Measurements from ENCODE around the gene PSTK.

PSTK gene

DNA sequence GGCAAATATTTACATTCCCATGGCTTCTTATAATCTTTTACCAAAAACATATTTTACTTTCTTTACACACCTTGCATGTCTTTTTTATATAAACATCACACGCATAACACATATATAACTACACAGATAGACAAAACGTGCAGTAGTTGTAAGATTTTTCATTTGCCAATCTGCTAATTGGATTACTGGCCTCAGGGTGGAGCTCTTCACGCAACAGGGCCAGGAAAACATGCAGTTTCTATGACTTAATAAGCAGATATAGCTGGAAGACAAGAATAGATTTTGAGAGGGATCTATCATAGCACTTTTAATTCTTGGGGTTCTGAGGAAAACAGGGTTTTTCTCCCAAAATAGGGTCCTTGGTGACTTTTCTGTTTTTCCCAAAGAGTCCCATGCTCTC lies 41.3 kb downstream of the PSTK start:
- no peak for DNase-seq

DNA sequence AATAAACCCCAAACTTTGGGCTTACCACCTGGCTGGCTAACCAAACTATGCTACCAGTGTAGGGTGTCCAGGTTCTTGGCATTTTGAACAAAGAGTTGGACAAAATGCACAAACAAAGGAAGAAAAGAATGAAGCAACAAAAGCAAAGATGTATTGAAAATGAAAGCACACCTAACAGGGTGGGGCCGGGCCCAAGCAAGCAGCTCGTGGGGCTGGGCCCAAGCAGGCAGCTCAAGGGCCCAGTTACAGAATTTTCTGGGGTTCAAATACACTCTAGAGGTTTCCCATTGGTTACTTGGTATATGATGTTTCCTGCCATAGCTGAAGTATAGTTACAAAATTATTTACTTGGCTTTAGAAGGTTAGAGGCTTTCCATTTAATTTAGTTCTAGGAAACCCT lies 44.3 kb downstream of the PSTK start:
- DNase-seq: no peak

DNA sequence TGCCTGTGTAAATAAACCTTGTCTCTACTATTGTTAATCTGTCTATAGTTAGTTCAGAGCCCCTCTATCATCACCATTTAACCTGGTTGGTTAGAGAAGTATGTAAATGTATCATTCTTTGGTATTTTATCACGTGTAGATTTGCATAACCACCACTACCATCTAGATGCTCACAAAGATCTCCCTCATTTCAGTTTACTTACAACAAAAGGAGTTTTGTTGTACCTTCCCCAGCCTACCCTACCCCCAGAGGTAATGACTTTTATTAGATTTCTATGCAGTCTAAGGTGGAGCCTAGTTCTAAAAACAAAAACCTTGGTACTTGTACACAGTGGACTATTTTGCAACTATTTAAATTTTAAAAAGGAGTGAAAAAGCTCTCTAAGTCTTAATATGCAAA lies 46.1 kb downstream of the PSTK start:
- no peak for DNase-seq

DNA sequence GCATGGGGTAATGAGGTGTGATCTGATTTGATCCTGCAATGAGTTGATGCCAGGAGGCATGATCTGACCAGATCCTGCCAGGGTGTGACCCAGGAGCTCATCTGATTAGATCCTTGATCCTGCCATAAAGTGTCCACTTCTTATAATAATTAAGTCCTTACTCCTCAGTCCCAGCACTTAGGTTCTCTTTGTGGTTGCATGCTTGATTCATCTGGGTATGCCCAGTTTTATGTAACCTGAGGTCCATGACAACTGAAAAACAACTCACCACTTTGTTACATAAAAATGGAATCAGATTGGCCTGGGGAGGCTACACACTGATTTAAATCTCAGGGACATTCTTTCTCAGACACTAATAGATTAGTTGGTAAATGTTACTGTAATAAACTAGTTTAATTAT lies 47.7 kb downstream of the PSTK start:
- DNase-seq: no peak

DNA sequence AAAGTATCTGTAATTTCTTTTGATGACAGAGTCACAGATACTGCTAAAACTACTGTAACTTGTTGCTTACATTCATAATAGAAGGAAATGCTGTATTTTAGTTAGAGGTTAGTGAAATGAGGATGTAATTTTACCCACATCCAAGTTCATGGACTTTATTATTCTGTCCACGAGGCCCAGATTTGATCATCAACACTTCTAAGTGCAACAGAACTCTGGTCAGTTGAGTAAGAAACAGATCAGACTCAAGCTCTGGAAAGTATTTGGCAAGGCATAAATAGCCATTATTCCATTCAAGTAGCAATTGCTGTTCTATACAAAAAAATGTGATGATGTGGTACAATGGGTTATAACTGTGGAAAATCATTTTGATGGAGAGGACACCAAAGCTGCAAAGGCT lies 50.9 kb downstream of the PSTK start:
- no peak for DNase-seq

DNA sequence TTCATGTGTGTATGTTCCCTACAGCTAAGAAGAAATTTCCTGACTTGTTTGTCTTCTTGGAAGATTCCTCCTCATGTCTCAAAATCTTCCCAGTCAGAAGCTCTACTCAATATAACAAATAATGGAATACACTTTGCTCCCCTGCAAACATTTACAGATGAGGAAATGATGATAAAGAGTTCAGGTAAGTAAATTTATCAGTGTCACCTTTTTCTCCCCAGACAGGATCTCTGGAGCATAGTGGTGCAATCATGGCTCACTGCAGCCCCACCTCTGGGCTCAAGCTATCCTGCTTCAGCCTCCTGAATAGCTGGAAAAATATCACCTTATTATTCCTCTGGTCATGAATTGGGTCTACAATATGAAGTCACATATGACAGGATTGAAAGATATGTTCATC lies 54.1 kb downstream of the PSTK start:
- DNase-seq: no peak

DNA sequence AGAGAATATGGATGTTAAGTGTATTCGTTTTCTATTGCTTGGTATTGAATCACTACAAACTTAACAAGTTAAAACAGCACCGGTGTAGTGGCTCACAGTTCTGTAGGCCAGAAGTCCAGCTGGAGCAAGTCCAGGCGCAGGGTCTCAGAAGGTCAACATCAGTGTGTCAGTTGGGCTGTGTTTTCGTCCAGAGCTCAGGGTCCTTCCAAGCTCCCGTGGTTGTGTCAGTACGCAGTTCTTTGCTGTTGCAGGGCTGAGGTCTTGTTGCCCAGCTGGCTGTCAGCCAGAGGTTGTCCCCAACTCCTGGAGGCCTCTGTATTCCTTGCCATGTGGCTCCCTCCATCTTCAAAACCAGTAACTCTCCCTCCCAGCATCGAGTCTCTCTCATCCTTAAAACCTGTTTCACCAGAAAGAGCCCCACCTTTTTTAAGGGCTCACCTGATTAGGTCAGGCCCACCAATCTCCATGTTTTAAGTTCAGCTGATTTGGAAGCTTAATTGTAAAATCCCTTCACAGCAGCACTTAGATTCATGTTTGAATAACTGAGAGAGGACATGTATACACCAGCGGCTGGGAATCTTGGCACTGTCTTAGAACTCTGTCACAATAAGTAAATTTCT lies 55.4 kb downstream of the PSTK start:
- no peak for DNase-seq

DNA sequence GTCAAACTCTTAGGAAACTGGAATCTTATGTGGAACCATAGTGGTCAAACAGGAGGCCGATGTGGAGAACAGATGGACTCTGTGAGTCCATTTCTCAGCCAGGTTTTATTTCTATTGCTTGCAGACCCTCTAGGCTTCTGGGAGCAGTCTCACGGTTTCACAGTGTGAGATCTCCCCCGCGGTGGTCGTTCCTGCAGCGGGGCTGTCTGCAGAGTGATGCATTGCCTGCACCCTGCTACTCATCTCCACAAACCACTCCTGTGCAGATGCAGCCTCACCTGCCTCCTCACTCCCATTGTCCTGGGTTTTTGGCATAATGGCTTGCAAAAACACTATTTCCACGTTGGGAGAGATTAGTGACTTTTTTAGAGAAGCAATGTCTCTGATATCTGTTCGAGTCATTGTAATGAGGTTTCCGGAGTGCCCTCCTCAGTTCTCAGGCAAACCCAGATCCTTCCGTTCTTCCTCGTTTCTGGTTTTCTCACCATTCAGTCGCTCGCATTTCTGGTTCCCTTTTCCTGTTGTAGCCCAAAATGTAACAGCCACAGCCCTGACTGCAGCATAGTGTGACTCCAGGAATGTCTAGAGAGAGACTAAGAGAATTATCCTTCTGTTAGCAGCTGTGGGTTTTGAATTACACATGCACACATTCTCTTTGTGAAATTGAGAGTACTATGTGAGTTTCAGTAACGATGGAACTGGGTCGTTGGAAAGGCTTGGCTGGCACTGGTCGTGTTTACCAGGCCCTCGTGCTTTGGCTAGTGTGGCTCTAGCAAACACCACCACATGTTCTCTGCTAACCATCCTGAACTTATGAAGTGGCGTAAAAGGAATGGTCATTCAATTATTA lies 58.8 kb downstream of the PSTK start:
- DNase-seq: no peak

DNA sequence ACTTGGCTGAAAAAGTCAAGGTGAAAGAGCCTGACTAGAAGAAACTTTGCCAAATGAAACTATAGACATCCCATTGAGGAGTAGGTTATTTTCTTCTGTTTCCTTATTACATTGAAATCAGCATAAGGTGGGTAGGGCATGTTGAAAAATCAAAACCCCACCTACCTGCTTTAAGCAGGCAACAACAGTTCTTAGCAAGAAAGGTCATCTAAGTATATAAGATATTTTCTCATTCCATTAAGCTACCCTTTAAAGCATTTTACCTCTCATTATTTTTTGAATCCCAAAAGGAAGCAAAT lies 59.4 kb downstream of the PSTK start:
- DNase-seq: no peak

Data from C1 segment of cervical spinal cord (tissue), 14 donors.